ENCODE results near the gene RHOD. TPM values are rescaled to one million over a fixed set of nuclear protein-coding genes. Genes with fewer than 3 reads are reported as not detected.

RHOD gene
- total and polyA plus RNA-seq, 10 of the 15 experiments (the other 5 are each of a cell fraction or from before 2014, with no cell fraction given): 0.15 to 2.6 (median 1.9) TPM; not detected in 2

GRCh38 chr11:67034350-67034749, 22.3 kb upstream of the RHOD start:
- Histone ChIP-seq H3K9me3 (replicated peaks; ENCODE audit: control insufficient read depth, insufficient read depth, low read length) (no peaks in the 10 kb centered on the region), H3K79me2 (ENCODE audit: control insufficient read depth, insufficient read depth, low read length) (no peaks in the 10 kb centered on the region), H3K9ac (ENCODE audit: control insufficient read depth, insufficient read depth, low read length) (no peak overlapping the region), H3K4me1 (ENCODE audit: control insufficient read depth, insufficient read depth, low read length) (peaks cover 27% of the 10 kb centered on the region), H2AFZ (ENCODE audit: control insufficient read depth, low read depth, low read length) (no peak overlapping the region), H3K4me2 (ENCODE audit: control insufficient read depth, insufficient read depth) (no peak overlapping the region), H4K20me1 (ENCODE audit: control insufficient read depth, insufficient read depth) (no peaks in the 10 kb centered on the region), H3K4me3 (no peak overlapping the region), H3K27me3 (replicated peaks in 1 of 2; ENCODE audit: control insufficient read depth in 2 of 2, insufficient read depth in 2 of 2, low read length in 1 of 2) (no peaks in the 10 kb centered on the region; a peak in 2 of 4 replicates), H3K36me3 (ENCODE audit: control insufficient read depth in 2 of 2, insufficient read depth in 2 of 2, low read length in 1 of 2) (no peaks in the 10 kb centered on the region), H3K27ac (ENCODE audit: control insufficient read depth, insufficient read depth) (no peak overlapping the region)
- 65% methylated on average over 6 of the region's 6 CpGs for WGBS (ENCODE audit: insufficient coverage, insufficient replicate concordance, low lambda C conversion rate, missing lambda C conversion rate)
- CTCF ChIA-PET: no interaction called here
- RAD21 ChIA-PET (ENCODE audit: unreplicated experiment): no interaction called here
- TF ChIP-seq BCL3 (IDR thresholded peaks at IDR 0.05; ENCODE audit: borderline replicate concordance, insufficient read depth, low read depth, low read length, poor library complexity, severe bottlenecking): no peak
- TF ChIP-seq SUZ12 (IDR thresholded peaks at IDR 0.05; ENCODE audit: unreplicated experiment): no peak
- TF ChIP-seq RB1 (IDR thresholded peaks at IDR 0.05; ENCODE audit: borderline replicate concordance): no peak
- no peak for TF ChIP-seq PAX5 (IDR thresholded peaks at IDR 0.05; ENCODE audit: borderline replicate concordance, low read depth, low read length)
- TF ChIP-seq ATF2 (IDR thresholded peaks at IDR 0.05; ENCODE audit: low read length): no peak
- no peak for TF ChIP-seq TBL1XR1 (IDR thresholded peaks at IDR 0.05; ENCODE audit: low read depth, low read length)
- TF ChIP-seq CEBPZ (IDR thresholded peaks at IDR 0.05; ENCODE audit: low read depth, low read length): no peak
- no peak for TF ChIP-seq IKZF2 (IDR thresholded peaks at IDR 0.05)
- no peak for TF ChIP-seq ZBTB33 (IDR thresholded peaks at IDR 0.05)
- DNase-seq (ENCODE audit: low read depth, low spot score): no peak
- in situ Hi-C loops (cut with MboI): no loop called here
- intact Hi-C loops (cut with micrococcal nuclease; ENCODE audit: unreplicated experiment): no loop called here
- no peak for ATAC-seq
- BruUV-seq (replicated peaks): no TSS peak
- no peak for FAIRE-seq
- SMC1A ChIA-PET (ENCODE audit: uncharacterized antibody, unreplicated experiment): no interaction called here
- POLR2A ChIA-PET: no interaction called here
